ENCODE measurements around the gene ADIG. TPM values are rescaled to one million over a fixed set of nuclear protein-coding genes. Genes with fewer than 3 reads are reported as not detected.

ADIG gene
- total RNA-seq, 5 donors from 2014 or later (not counting 1 experiment from before 2014, with no cell fraction given) = not detected

- H3K4me1 Mint-ChIP-seq = no peaks in the 10 kb centered on the region
- peaks cover 2 to 38% of the 10 kb centered on the region in 2 experiments for H3K27me3 ChIP-seq (replicated peaks in 1 of 2; ENCODE audit: control insufficient read depth in 2 of 2, extremely low read depth in 1 of 2, insufficient read depth in 2 of 2, low read length in 1 of 2)
- no peaks in the 10 kb centered on the region for H3K36me3 Mint-ChIP-seq
- no peak for DNase-seq
- H3K27ac Mint-ChIP-seq = no peak overlapping the region
- H3K4me3 Mint-ChIP-seq = no peak overlapping the region
- H3K9me3 ChIP-seq = no peaks in the 10 kb centered on the region
- no peaks in the 10 kb centered on the region for H3K36me3 ChIP-seq (ENCODE audit: control insufficient read depth in 2 of 2, extremely low read depth in 1 of 2, insufficient read depth in 1 of 2, low read length in 1 of 2)
- H3K9me3 Mint-ChIP-seq = no peaks in the 10 kb centered on the region
- no peak for ATAC-seq (replicated peaks in 1 of 4)
- H3K4me1 ChIP-seq (ENCODE audit: control insufficient read depth in 1 of 2, extremely low read depth in 1 of 2, insufficient read depth in 2 of 2, low read length in 2 of 2) = no peaks in the 10 kb centered on the region
- 65% methylated on average over 2 of the region's 4 CpGs for WGBS (ENCODE audit: insufficient coverage)
- no peak overlapping the region for H3K27ac ChIP-seq (ENCODE audit: low read length)
- ChIA-PET POLR2A (no interaction called here), CTCF (no interaction called here)
- peaks cover 35 to 36% of the 10 kb centered on the region in 2 donors for H3K27me3 Mint-ChIP-seq
- no peak overlapping the region for H3K4me3 ChIP-seq (ENCODE audit: control insufficient read depth in 1 of 2, extremely low read depth in 1 of 2, low read length in 1 of 2)
Measured at GRCh38 chr20:38616457-38616856, 35.5 kb downstream of the ADIG start.

- Histone ChIP-seq H3K4me3 (ENCODE audit: control insufficient read depth in 1 of 2, extremely low read depth in 1 of 2, low read length in 1 of 2) (no peak overlapping the region), H3K9me3 (no peaks in the 10 kb centered on the region), H3K27me3 (replicated peaks in 1 of 2; ENCODE audit: control insufficient read depth in 2 of 2, extremely low read depth in 1 of 2, insufficient read depth in 2 of 2, low read length in 1 of 2) (peaks cover 2 to 38% of the 10 kb centered on the region in 2 experiments), H3K36me3 (ENCODE audit: control insufficient read depth in 2 of 2, extremely low read depth in 1 of 2, insufficient read depth in 1 of 2, low read length in 1 of 2) (no peaks in the 10 kb centered on the region), H3K27ac (ENCODE audit: low read length) (no peak overlapping the region), H3K4me1 (ENCODE audit: control insufficient read depth in 1 of 2, extremely low read depth in 1 of 2, insufficient read depth in 2 of 2, low read length in 2 of 2) (no peaks in the 10 kb centered on the region)
- Mint-ChIP-seq H3K9me3 (no peaks in the 10 kb centered on the region), H3K36me3 (no peaks in the 10 kb centered on the region), H3K4me1 (no peaks in the 10 kb centered on the region), H3K4me3 (no peak overlapping the region), H3K27ac (no peak overlapping the region), H3K27me3 (peaks cover 36% of the 10 kb centered on the region in 2 donors)
- ATAC-seq (replicated peaks in 1 of 4) = no peak
- POLR2A ChIA-PET = no interaction called here
- no peak for DNase-seq
- 77% methylated on average over 13 of the region's 16 CpGs for WGBS (ENCODE audit: insufficient coverage)
- CTCF ChIA-PET = interaction anchor here (0.5 to 0.7 kb wide), 3 partner anchors 13 to 520 kb away, joined by 3 to 4 read pairs (median 3); no protein-coding TSS in a partner anchor
Measured at GRCh38 chr20:38617011-38617829, 36.2 kb downstream of the ADIG start.

GRCh38 chr20:38617830-38618196, 36.8 kb downstream of the ADIG start:
- Histone ChIP-seq H3K9me3 (no peaks in the 10 kb centered on the region), H3K27me3 (replicated peaks in 1 of 2; ENCODE audit: control insufficient read depth in 2 of 2, extremely low read depth in 1 of 2, insufficient read depth in 2 of 2, low read length in 1 of 2) (peaks cover 2 to 38% of the 10 kb centered on the region in 2 experiments), H3K4me1 (ENCODE audit: control insufficient read depth in 1 of 2, extremely low read depth in 1 of 2, insufficient read depth in 2 of 2, low read length in 2 of 2) (no peaks in the 10 kb centered on the region), H3K4me3 (ENCODE audit: control insufficient read depth in 1 of 2, extremely low read depth in 1 of 2, low read length in 1 of 2) (no peak overlapping the region), H3K36me3 (ENCODE audit: control insufficient read depth in 2 of 2, extremely low read depth in 1 of 2, insufficient read depth in 1 of 2, low read length in 1 of 2) (no peaks in the 10 kb centered on the region), H3K27ac (ENCODE audit: low read length) (no peak overlapping the region)
- Mint-ChIP-seq H3K9me3 (no peaks in the 10 kb centered on the region), H3K4me1 (no peaks in the 10 kb centered on the region), H3K36me3 (no peaks in the 10 kb centered on the region), H3K27me3 (peaks cover 36% of the 10 kb centered on the region in 2 donors), H3K27ac (no peak overlapping the region), H3K4me3 (no peak overlapping the region)
- POLR2A ChIA-PET = no interaction called here
- CTCF ChIA-PET = interaction anchor here (0.5 to 0.6 kb wide), 2 partner anchors 12 to 87 kb away, joined by 3 to 4 read pairs; no protein-coding TSS in a partner anchor
- WGBS (ENCODE audit: insufficient coverage) = 76% methylated on average over 3 of the region's 4 CpGs
- DNase-seq = no peak
- no peak for ATAC-seq (replicated peaks in 1 of 4)

GRCh38 chr20:38620441-38620840, 39.4 kb downstream of the ADIG start:
- no peak for ATAC-seq (replicated peaks in 1 of 4)
- Mint-ChIP-seq H3K27me3 (peaks cover 30 to 32% of the 10 kb centered on the region in 2 donors), H3K4me3 (no peak overlapping the region), H3K9me3 (peaks cover 0 to 11% (median 4%) of the 10 kb centered on the region in 3 donors), H3K4me1 (no peaks in the 10 kb centered on the region), H3K27ac (no peak overlapping the region), H3K36me3 (no peaks in the 10 kb centered on the region)
- WGBS (ENCODE audit: insufficient coverage) = 66% methylated on average over 8 of the region's 9 CpGs
- H3K4me1 ChIP-seq (ENCODE audit: control insufficient read depth in 1 of 2, extremely low read depth in 1 of 2, insufficient read depth in 2 of 2, low read length in 2 of 2) = no peaks in the 10 kb centered on the region
- ChIA-PET CTCF (interaction anchor here in 1 of 2 donors (0.5 kb wide), 1 partner anchor 424 kb away, joined by 8 read pairs; no protein-coding TSS in a partner anchor), POLR2A (no interaction called here)
- no peaks in the 10 kb centered on the region for H3K36me3 ChIP-seq (ENCODE audit: control insufficient read depth in 2 of 2, extremely low read depth in 1 of 2, insufficient read depth in 1 of 2, low read length in 1 of 2)
- H3K27ac ChIP-seq (ENCODE audit: low read length) = no peak overlapping the region
- DNase-seq = no peak
- H3K4me3 ChIP-seq (ENCODE audit: control insufficient read depth in 1 of 2, extremely low read depth in 1 of 2, low read length in 1 of 2) = no peak overlapping the region
- no peaks in the 10 kb centered on the region for H3K9me3 ChIP-seq
- peaks cover 2 to 36% of the 10 kb centered on the region in 2 experiments for H3K27me3 ChIP-seq (replicated peaks in 1 of 2; ENCODE audit: control insufficient read depth in 2 of 2, extremely low read depth in 1 of 2, insufficient read depth in 2 of 2, low read length in 1 of 2)

- Mint-ChIP-seq H3K36me3 (no peaks in the 10 kb centered on the region), H3K27me3 (peaks cover 18 to 23% of the 10 kb centered on the region in 2 donors), H3K27ac (no peak overlapping the region), H3K9me3 (peaks cover 0 to 11% (median 4%) of the 10 kb centered on the region in 3 donors), H3K4me3 (no peak overlapping the region), H3K4me1 (no peaks in the 10 kb centered on the region)
- 75% methylated on average over 4 of the region's 4 CpGs for WGBS (ENCODE audit: insufficient coverage)
- ChIA-PET CTCF (no interaction called here), POLR2A (no interaction called here)
- Histone ChIP-seq H3K27me3 (replicated peaks in 1 of 2; ENCODE audit: control insufficient read depth in 2 of 2, extremely low read depth in 1 of 2, insufficient read depth in 2 of 2, low read length in 1 of 2) (peaks cover 2 to 23% of the 10 kb centered on the region in 2 experiments), H3K27ac (ENCODE audit: low read length) (no peak overlapping the region), H3K36me3 (ENCODE audit: control insufficient read depth in 2 of 2, extremely low read depth in 1 of 2, insufficient read depth in 1 of 2, low read length in 1 of 2) (no peaks in the 10 kb centered on the region), H3K9me3 (no peaks in the 10 kb centered on the region), H3K4me1 (ENCODE audit: control insufficient read depth in 1 of 2, extremely low read depth in 1 of 2, insufficient read depth in 2 of 2, low read length in 2 of 2) (no peaks in the 10 kb centered on the region), H3K4me3 (ENCODE audit: control insufficient read depth in 1 of 2, extremely low read depth in 1 of 2, low read length in 1 of 2) (no peak overlapping the region)
- DNase-seq = no peak
- no peak for ATAC-seq (replicated peaks in 1 of 4)
Measured at GRCh38 chr20:38623061-38623460, 42.1 kb downstream of the ADIG start.

GRCh38 chr20:38624084-38624483, 43.1 kb downstream of the ADIG start:
- POLR2A ChIA-PET = no interaction called here
- Mint-ChIP-seq H3K27ac (no peak overlapping the region), H3K4me1 (no peaks in the 10 kb centered on the region), H3K9me3 (peaks cover 0 to 11% (median 4%) of the 10 kb centered on the region in 3 donors), H3K27me3 (peaks cover 11 to 14% of the 10 kb centered on the region in 2 donors), H3K36me3 (no peaks in the 10 kb centered on the region), H3K4me3 (no peak overlapping the region)
- no peaks in the 10 kb centered on the region for H3K36me3 ChIP-seq (ENCODE audit: control insufficient read depth in 2 of 2, extremely low read depth in 1 of 2, insufficient read depth in 1 of 2, low read length in 1 of 2)
- H3K27ac ChIP-seq (ENCODE audit: low read length) = no peak overlapping the region
- no CpG with 5 or more reads among the region's 2 CpGs for WGBS (ENCODE audit: insufficient coverage)
- ATAC-seq (replicated peaks in 1 of 4) (no peak), DNase-seq (no peak)
- CTCF ChIA-PET = no interaction called here
- no peaks in the 10 kb centered on the region for H3K9me3 ChIP-seq
- H3K27me3 ChIP-seq (replicated peaks in 1 of 2; ENCODE audit: control insufficient read depth in 2 of 2, extremely low read depth in 1 of 2, insufficient read depth in 2 of 2, low read length in 1 of 2) = peaks cover 2 to 26% of the 10 kb centered on the region in 2 experiments
- H3K4me1 ChIP-seq (ENCODE audit: control insufficient read depth in 1 of 2, extremely low read depth in 1 of 2, insufficient read depth in 2 of 2, low read length in 2 of 2) = no peaks in the 10 kb centered on the region
- no peak overlapping the region for H3K4me3 ChIP-seq (ENCODE audit: control insufficient read depth in 1 of 2, extremely low read depth in 1 of 2, low read length in 1 of 2)
